HG03521 (cell line): ENCODE results near the gene ATPAF2.

Experiments used
- ATAC-seq: cut with Tn5 transposase; IDR thresholded peaks from one replicate; pipeline ENCODE4 v1.9.1; 2021; ENCODE audit warnings: mild to moderate bottlenecking, moderate library complexity; ENCODE audit not compliant: unreplicated experiment

ATPAF2 gene

DNA sequence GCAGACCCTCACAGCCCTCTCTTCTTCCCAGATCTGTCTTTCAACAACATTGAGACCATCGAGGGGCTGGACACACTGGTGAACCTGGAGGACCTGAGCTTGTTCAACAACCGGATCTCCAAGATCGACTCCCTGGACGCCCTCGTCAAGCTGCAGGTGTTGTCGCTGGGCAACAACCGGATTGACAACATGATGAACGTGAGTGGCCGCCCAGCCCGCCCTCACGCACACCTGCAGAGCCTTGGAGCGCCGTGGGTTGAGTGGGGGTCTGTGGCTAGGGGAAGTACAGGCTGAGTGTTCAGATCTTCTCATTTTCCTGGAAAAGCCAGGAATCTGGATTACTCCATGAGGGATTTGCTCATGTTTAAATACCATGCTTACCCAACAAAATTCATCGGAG is 51.1 kb downstream of the ATPAF2 start:
- ATAC-seq = no peak

DNA sequence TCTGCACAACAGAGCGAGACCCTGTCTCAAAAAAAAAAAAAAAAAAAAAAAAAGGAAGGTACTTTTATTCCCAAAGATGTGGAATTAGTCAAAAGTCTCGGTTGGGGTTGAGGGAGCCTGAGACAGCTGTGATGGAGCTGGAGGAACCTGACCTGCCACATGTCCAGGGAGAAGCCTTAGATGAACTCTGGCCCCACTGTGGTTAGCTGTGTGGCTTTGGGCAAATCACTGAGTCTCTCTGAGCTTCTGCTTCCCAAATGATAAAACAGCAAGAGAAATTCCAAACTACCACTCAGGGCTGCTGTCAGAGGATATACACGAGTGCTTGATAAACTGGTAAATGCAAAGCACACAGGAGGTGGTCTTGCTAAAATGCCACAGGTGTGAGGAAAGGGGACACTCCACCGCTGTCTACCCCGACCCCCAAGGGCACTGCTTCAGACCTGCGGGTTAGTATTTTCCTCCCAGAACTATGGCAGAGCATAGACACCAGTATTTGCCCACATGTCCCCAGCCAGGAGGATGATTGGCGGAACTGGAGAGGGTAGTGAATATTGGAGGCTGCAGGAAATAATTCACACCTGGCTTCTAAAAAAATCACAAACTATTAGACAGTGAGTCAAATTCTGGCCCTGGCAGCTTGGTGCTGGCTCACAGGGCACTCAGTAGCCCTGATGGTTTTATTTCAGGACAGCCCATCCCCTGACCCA is 51.6 kb downstream of the ATPAF2 start:
- ATAC-seq = no peak

DNA sequence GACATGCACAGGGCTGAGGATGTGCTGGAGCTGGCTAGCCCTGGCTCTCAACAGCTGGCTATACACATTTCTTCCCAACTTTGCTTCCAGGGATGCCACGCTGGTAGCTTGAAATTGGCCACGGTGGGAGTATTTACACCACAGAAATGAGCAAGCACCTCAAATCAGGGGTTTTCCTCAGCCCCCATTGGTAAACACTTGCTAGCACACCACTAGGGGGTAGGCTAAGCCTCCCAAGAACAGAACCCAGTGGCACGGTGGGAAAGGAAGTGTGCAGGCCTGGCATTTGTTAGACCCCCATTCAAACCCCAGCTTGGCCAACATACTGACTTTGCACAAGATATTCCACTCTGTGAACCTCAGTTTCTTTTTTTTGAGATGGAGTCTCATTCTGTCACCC is 53.4 kb downstream of the ATPAF2 start:
- ATAC-seq = no peak

DNA sequence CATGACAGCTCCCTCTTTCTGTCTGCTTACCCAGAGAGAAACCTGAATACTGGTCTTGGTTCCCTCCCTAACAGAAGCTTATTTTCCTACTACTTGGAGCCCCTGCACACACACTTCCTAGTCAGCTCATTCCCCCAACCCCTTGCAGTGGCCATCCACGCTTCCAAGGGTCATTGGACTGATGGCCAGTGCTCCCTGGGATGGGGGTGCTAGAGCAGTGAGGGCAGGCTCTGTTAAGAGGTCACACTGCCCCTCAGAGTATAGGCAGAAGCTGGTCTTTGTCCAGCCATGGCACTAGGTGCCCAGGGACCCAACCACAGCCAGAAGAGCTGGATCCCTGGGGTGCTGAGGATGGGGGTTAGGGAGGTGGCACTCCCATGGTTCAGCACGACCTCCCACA is 53.8 kb downstream of the ATPAF2 start:
- no peak for ATAC-seq

DNA sequence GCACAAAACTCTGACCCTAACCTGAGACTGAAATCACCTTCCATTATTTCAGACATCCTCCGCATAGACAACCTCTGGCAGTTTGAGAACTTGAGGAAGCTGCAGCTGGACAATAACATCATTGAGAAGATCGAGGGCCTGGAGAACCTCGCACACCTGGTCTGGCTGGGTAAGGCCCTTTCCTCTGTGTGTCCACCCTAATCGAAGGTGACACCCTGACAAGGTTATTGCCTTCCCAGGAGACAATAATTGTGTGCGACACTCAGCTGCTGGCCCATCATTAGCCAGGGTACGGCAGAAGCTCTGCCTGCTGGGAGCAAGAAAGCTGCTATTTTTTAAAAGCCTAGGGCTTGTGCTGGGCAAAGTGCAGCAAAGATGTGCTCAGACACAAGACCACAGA is 55.2 kb downstream of the ATPAF2 start:
- ATAC-seq = no peak

DNA sequence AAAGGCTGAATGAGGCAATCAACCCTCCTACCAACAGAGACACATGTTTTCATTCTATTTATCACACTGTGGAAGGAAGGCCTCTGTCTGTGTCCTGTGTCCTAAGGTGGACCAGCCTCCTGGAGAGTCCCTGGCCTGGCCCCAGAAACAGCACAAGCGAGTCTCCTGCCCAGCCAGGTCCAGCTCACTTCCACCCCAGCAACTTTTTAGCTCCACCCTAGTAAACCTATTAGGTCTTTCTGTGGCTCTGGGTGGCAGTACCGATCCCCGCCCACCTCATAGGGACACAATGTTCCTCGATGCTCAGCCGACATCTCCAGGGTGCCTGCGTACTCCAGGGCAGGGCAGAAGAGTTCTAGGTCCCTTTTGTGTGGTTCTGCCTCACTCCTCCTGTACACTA is 55.6 kb downstream of the ATPAF2 start:
- no peak for ATAC-seq

DNA sequence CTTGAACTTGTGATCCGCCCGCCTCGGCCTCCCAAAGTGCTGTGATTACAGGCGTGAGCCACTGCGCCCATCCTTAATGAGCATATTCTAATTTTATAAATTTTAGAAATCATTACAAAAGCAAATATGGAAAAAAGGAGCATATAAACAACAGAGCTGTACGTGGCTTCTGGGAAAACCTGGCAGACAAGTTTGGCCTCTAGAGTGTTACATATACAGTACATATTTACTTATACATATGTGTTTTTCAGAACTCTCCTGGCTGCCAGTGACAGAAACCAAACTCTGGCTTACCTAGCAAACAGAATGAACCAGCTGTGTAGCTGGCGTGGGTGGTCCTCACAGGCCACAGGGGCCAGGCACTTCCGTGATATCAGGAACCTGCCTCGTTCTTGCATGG is 56.2 kb downstream of the ATPAF2 start:
- no peak for ATAC-seq

DNA sequence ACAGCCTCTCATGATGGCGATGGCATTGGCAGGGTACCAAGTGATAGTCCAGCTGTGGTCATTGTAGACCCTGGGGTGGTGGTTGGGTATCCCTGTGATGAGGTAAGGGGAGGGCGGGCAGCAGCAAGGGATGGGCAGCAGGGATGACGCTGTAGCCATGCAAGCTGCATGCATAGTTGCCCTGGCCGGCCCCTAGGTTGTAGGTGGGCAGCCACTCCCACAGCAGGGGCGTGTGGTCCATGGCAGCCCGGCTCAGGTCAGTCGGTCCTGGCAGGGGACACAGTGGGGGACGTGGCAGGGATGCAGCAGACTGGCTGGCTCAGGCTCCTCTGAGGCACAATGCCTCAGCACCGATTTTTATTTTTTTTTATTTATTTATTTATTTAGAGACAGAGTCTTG is 57.6 kb downstream of the ATPAF2 start:
- no peak for ATAC-seq

DNA sequence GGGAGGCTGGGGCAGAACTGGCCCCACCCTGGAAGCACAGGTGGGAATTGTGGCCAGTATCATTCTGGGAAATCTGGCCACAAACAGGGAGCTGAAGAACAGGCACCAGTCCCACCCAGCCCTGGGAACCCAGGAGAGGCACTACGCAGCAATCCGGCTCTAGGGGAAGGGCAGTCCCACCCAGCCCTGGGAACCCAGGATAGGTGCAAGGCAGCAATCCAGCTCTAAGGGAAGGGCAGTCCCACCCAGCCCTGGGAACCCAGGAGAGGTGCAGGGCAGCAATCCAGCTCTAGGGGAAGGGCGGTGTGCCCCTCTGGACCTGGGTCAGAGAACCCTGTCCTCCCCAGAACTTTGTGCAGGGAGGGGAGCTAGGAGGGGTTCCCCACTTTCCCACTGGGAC is 59.2 kb downstream of the ATPAF2 start:
- ATAC-seq = no peak

DNA sequence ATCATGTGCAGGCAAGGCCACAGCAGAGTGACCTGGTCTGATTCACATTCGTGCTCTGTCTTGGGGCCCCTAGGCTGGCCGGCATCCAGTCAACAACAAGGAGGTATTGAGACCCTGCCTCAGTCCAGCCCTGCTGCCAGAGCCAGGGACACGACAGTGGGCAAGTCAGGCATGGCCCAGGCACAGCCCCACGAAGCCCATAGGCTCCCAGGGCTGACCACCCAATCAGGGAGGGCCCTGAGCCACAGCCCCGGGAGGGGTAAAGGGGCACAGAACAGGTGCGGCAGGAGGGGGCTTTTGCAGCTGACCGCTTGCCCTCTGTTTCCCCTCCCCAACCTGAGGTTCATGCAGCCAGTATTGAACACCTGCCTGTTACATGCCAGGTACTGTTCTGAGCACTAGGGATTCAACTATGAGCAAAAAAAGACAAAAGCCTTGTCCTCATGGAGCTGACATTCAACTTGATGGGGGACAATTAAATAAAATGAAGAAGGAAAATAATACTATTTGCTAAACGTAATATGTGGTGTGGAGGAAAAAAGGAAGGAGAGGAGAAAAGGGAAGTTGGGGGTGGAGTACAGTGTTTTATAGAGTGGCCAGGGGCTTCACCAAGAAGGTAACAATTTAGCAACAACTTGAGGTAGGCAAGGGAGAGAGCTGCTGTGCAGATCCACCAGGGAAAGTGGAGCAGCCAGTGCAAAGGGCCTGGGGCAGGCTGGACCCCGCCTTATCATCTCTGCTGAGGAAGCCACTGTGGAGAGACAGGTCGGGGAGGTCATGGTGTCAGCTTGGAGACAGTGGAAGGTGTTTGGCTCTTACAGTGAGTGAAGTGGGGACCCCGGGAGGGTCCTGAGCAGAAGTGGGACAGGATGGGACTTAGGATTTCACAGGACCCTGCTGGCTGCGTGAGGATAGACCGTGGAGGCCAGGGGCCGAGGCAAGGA is 60.2 kb downstream of the ATPAF2 start:
- no peak for ATAC-seq

DNA sequence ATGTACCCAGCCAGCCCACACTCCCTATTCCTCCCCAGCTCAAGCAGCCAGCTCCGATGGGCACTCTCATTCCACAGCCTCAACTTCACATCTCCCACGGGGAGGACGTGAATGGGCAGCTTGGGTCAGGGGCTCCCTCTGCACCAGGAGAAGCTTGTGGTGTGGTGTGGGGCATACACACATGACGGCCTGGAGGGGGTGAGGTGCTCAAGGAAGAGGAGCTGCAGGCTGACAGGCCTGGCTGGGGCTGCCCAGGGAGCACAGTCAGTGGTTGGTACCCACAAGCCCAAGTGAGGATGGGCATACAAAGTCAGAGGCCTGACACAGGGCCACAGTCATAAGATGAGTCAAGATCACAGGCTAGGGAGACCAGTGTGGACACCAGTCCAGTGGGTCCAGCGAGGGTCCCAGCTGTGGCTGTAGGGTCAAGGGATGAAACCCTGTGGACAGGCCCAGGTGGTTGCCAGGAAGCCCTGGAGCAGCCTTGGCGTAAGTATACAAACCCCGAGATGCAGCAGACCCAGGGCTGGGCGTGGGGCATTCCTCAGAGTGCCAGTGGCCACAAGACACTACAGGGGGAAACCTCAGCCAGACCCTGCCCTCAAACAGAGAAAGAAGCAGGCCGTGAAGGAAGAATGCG is 61.9 kb downstream of the ATPAF2 start:
- no peak for ATAC-seq

DNA sequence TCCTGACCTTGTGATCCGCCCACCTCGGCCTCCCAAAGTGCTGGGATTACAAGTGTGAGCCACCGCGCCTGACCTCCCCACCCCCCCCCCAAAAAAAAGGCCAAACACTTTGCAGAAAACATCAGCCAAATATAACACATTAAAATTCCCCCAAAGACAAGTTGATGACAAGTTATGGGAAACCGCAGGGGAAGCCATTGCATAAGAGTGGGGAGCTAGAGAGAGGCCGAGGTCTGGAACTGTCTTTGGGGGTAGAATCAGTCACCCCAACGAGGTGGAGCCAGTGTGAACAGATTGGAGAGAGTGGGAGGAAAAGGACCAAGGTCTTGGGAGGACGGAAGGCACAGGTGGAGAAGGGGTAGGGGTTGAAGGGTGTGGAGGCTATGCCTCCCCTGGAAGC is 63.5 kb downstream of the ATPAF2 start:
- no peak for ATAC-seq

DNA sequence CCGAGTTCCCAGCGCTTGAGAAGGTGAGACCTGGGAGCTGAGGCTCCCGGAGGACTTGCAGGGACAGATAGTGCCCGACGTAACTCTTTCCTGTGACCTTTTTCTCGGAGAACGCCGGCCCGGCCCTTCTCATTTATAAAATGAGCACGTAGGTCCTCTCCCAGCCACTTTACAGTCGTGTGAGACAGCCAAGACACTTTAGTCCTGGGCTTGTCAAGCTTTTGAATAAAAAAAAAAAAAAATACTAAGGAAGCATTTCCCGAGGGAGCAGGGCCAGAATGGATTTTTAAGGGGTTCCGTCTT is 66.1 kb downstream of the ATPAF2 start:
- ATAC-seq = no peak

DNA sequence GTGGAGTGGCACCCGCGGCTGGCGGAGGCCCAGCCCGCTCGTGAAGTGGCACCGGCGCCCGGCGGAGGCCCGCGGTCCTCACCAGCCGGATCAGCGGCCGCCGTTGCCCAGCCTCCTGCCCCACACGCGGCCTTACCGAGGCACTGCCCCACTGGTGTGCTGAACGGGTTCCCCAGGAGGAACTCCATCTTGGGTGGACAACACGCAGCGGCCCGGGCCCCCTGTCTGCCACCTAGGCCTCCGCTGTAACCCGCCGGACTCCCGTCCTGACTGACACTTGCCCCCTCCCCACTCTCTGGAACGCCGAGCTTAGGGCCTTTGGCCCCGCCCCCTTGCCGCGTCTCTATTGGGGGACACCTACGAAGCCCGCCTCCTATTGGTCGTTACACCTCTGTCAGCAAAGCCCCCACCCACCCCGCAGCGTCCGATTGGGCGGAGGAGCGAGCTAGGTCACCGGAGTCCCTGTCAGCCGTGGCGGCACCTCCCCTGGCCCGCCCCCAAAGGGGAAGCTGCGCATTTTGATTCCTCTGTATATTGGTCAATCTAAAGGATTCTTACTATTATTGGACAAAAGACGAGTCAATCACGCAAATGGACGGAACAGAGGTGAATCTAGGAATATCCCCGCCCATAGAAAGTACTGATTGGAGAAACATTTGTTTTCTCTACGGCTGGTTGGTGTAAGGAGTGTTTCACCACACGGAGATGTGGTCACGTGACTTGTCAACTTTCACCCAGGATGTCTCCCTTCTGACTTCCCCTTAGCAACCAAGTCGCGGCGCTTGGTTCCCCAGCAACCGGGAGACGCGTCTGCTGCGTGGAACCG is 66.6 kb downstream of the ATPAF2 start, which contains the start of the genes DRC3 and TOM1L2:
Gene DRC3, plus strand, starts transcription at position 737 of the 826 bp plus-strand sequence. CDS start 4,737 bp downstream, outside the sequence.
Gene TOM1L2, minus strand, starts transcription at position 275 of the 826 bp plus-strand sequence. Its CDS starts 87 bp downstream, at position 188.
- ATAC-seq = peak; percentile 95

DNA sequence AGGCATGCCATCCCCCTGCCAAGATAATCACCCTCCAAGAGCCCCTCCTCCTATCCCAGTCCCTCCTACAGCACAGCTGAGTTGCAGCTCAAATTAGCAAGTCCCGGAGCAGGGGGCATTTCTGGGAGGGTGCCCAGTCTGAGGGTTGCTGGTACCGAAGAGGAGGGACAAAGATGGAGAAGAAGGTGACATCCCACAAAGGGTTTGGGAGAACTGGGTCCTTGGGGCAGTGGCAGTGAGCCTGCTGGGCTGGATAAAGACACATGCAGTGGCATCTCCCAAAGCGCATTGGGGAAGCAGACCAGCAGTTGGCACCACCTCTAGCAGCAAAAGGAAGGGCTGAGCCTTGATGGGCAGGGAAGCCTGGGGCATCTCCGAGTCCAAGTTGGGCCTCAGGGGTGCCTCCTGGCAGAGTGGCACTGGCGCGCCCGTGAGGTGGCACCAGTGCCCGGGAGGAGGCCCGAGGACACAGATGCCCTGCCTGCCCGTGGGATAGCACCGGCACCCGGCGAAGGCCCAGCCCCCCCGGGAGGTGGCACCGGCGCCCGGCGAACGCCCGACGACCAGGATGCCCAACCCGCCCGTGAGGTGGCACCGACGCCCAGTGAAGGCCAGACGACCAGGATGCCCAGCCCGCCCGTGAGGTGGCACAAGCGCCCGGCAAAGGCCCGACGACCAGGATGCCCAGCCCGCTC is 67.4 kb downstream of the ATPAF2 start:
- no peak for ATAC-seq

DNA sequence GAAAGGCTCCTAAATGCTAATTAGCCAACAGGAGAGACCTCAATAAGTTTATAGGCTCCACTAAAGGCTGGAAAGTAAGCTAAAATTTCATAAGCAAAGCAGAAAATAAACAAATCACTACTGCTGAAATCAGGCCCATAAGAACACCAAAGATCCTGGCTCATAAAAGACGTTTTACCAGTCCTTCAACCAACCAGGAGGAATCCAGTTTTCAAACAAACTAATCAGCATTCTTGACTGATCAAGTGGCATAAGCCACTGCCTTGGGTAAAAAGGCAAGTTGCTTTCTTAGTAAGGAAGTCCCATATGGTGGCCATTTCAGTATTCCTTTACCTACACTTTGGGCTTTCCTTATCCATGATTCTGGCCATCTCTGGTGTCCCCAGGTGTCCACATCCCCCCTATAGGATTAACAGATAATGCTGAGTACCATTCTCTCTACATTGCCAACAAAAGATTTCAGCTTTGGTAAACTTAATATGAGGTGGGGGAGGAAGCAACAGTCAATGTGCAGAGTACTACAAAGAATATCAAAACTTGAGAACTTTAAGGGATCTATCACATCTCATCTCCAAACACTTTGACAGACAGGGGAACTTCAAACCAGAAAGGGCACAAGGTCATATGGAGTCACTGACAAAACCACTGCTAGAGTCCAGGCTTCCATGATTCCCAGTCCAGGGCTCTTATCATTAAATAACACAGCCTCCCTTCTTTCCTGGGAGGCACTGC is 68.1 kb downstream of the ATPAF2 start:
- ATAC-seq = no peak
